Right lobe of liver (tissue), 4 donors: ENCODE data around the gene PDE6A.

Source experiments
- CTCF ChIP-seq, 4 donors: fragments of 200-600 bp in 3 of 4; fragments of 450-650 bp in 1 of 4; IDR thresholded peaks; one replicate each; pipeline versions ENCODE4 v1.5.1 to v1.8.0; 2016 to 2022; ENCODE audit warnings: antibody characterized with exemption in 4 of 4, mild to moderate bottlenecking in 2 of 4
- POLR2A ChIP-seq: fragments of 450-650 bp; IDR thresholded peaks from one replicate; pipeline ENCODE4 v1.6.1; 2017; ENCODE audit warnings: antibody characterized with exemption, mild to moderate bottlenecking
- donor health status: DM: no; HTN: no; CAD: no.
- donor health status: DM: no; HTN: no; CAD: no.
- donor health status: DM: no; HTN: yes; CAD: no.

GRCh38 chr5:149982505-149982904, 37.9 kb upstream of the PDE6A start:
- TF ChIP-seq CTCF (IDR thresholded peaks at IDR 0.05) (no peak), POLR2A (no peak)
